Naive thymus-derived CD4-positive, alpha-beta T cell (primary cell): ENCODE results near the gene CAMK1D. TPM values are rescaled to one million over a fixed set of nuclear protein-coding genes. Genes with fewer than 3 reads are reported as not detected.

Source experiments
- ATAC-seq: fragments of 150-1000 bp; cut with Tn5 transposase; 2 replicates; pipeline ENCODE4 v1.10.0; 2021; ENCODE audit warnings: mild to moderate bottlenecking, moderate library complexity
- CTCF ChIA-PET: fragments of 350-600 bp; sonication (Branson Sonifier 250); formaldehyde crosslinking; loops from one replicate; lab custom pipeline; 2021; ENCODE audit warnings: antibody characterized with exemption; lab: Charles Lee
- POLR2A ChIA-PET: fragments of 350-600 bp; sonication (Branson Sonifier 250); formaldehyde crosslinking; loops from one replicate; lab custom pipeline; 2021; ENCODE audit warnings: antibody characterized with exemption, inconsistent platforms; lab: Charles Lee
- DNase-seq, 9 donors: peaks; one replicate each; pipeline versions ENCODE4 v3.0.0 to v3.0.0-alpha.2; 2020 to 2022; ENCODE audit warnings: mixed read lengths in 1 of 9
- H3K27ac ChIP-seq: one replicate; pipeline ENCODE4 v1.7.0; 2013; ENCODE audit warnings: mild to moderate bottlenecking, low read depth, low read length, moderate library complexity
- H3K27me3 ChIP-seq, 2 donors: one replicate each; pipeline ENCODE4 v1.7.0; 2013; ENCODE audit warnings: low read length in 2 of 2, mild to moderate bottlenecking in 2 of 2, moderate library complexity in 2 of 2; ENCODE audit not compliant: control insufficient read depth in 2 of 2, insufficient read depth in 2 of 2
- H3K36me3 ChIP-seq, 3 experiments: 1 replicate in 2 of 3; 2 replicates in 1 of 3; pipeline ENCODE4 v1.7.0; 2013; ENCODE audit warnings: low read length in 3 of 3, mild to moderate bottlenecking in 3 of 3, moderate library complexity in 1 of 3; ENCODE audit not compliant: insufficient read depth in 3 of 3, control insufficient read depth in 2 of 3
- H3K4me1 ChIP-seq, 2 donors: one replicate each; pipeline ENCODE4 v1.7.0; 2013; ENCODE audit warnings: low read length in 2 of 2, mild to moderate bottlenecking in 2 of 2, moderate library complexity in 1 of 2; ENCODE audit not compliant: control insufficient read depth in 2 of 2, insufficient read depth in 2 of 2
- H3K4me3 ChIP-seq: 2 replicates; pipeline ENCODE4 v1.7.0; 2013; ENCODE audit warnings: mild to moderate bottlenecking, low read length
- H3K9me3 ChIP-seq, 3 experiments: 1 replicate in 2 of 3; 2 replicates in 1 of 3; pipeline ENCODE4 v1.7.0; 2013; ENCODE audit warnings: low read length in 3 of 3; ENCODE audit not compliant: control insufficient read depth in 2 of 3
- H3K27ac Mint-ChIP-seq, 9 donors: one replicate each; pipeline ENCODE4 v1.8.0; 2020 to 2022; ENCODE audit warnings: mixed read lengths in 9 of 9, mild to moderate bottlenecking in 8 of 9, moderate library complexity in 5 of 9, inconsistent platforms in 2 of 9
- H3K27me3 Mint-ChIP-seq, 5 donors: one replicate each; pipeline ENCODE4 v1.8.0; 2021 to 2022; ENCODE audit warnings: mixed read lengths in 5 of 5, mild to moderate bottlenecking in 1 of 5
- H3K36me3 Mint-ChIP-seq, 5 donors: one replicate each; pipeline ENCODE4 v1.8.0; 2020 to 2022; ENCODE audit warnings: mixed read lengths in 5 of 5, mild to moderate bottlenecking in 3 of 5, inconsistent platforms in 1 of 5
- H3K4me1 Mint-ChIP-seq, 7 donors: one replicate each; pipeline ENCODE4 v1.8.0; 2020 to 2022; ENCODE audit warnings: mixed read lengths in 7 of 7, mild to moderate bottlenecking in 3 of 7, inconsistent platforms in 1 of 7
- H3K4me3 Mint-ChIP-seq, 10 donors: one replicate each; pipeline ENCODE4 v1.8.0; 2020 to 2022; ENCODE audit warnings: mild to moderate bottlenecking in 10 of 10, mixed read lengths in 10 of 10, moderate library complexity in 6 of 10, inconsistent platforms in 2 of 10
- H3K9me3 Mint-ChIP-seq, 11 donors: one replicate each; pipeline ENCODE4 v1.8.0; 2020 to 2022; ENCODE audit warnings: mixed read lengths in 11 of 11, mild to moderate bottlenecking in 4 of 11, inconsistent platforms in 1 of 11, moderate library complexity in 1 of 11
- intact Hi-C, 2 donors: fragments of 100-400 bp; cut with micrococcal nuclease; formaldehyde crosslinking; loops; one replicate each; pipeline ENCODE4 v1.15.1; 2023
- polyA plus RNA-seq, 2 donors: library from polyadenylated mRNA; unstranded; fragments of 300-500 nt; fragmentation: Illumina TruSeq; gene quantifications; one replicate each; pipeline ENCODE4 v1.2.3, GENCODE V29; 2021
- total RNA-seq, 6 experiments: library from RNA in 5 of 6; stranded (reverse) in 5 of 6; gene quantifications; 1 replicate in 5 of 6; 2 replicates in 1 of 6; pipeline ENCODE4 v1.2.3 and lab custom pipeline; 2021 to 2026

The CAMK1D gene
- total and polyA plus RNA-seq, 7 experiments from 2014 or later = 12.5 to 43.2 (median 18.6) TPM

- peaks cover 14 to 30% (median 21%) of the 10 kb centered on the region in 7 donors for H3K4me1 Mint-ChIP-seq
These were observed 184.4 kb downstream of the CAMK1D start for GRCh38 chr10:12533723-12534122.

GRCh38 chr10:12534824-12535223 lies 185.5 kb downstream of the CAMK1D start:
- H3K27ac ChIP-seq = no peak overlapping the region
- no peak overlapping the region for H3K4me3 ChIP-seq
- H3K36me3 ChIP-seq = no peaks in the 10 kb centered on the region
- ATAC-seq (no peak), DNase-seq (no peak)
- POLR2A ChIA-PET = interaction anchor here (1.1 kb wide), 1 partner anchor 127 kb away, joined by 3 read pairs; no protein-coding TSS in a partner anchor
- Mint-ChIP-seq H3K4me3 (no peak overlapping the region), H3K9me3 (peaks cover 0 to 11% (median 0%) of the 10 kb centered on the region in 11 donors), H3K4me1 (peaks cover 14 to 37% (median 26%) of the 10 kb centered on the region in 7 donors), H3K27me3 (peaks cover 0 to 3% (median 0%) of the 10 kb centered on the region in 5 donors), H3K36me3 (peaks cover 0 to 16% (median 12%) of the 10 kb centered on the region in 5 donors), H3K27ac (peak overlapping the region in 4 of 9 donors; percentile 9 to 74 (median 22))
- no peaks in the 10 kb centered on the region for H3K9me3 ChIP-seq
- CTCF ChIA-PET = no interaction called here
- intact Hi-C loops = no loop called here
- H3K27me3 ChIP-seq = no peaks in the 10 kb centered on the region
- no peaks in the 10 kb centered on the region for H3K4me1 ChIP-seq

More at GRCh38 chr10:12533723-12534122, 184.4 kb downstream of the CAMK1D start:
- CTCF ChIA-PET = no interaction called here
- Histone ChIP-seq H3K4me3 (no peak overlapping the region), H3K36me3 (no peaks in the 10 kb centered on the region), H3K27me3 (no peaks in the 10 kb centered on the region), H3K4me1 (no peaks in the 10 kb centered on the region), H3K27ac (no peak overlapping the region), H3K9me3 (no peaks in the 10 kb centered on the region)
- intact Hi-C loops = no loop called here
- Mint-ChIP-seq H3K27me3 (no peaks in the 10 kb centered on the region), H3K36me3 (peaks cover 0 to 18% (median 12%) of the 10 kb centered on the region in 5 donors), H3K27ac (peak overlapping the region in 1 of 9 donors; percentile 17), H3K9me3 (peaks cover 0 to 11% (median 0%) of the 10 kb centered on the region in 11 donors), H3K4me3 (no peak overlapping the region)
- ATAC-seq (no peak), DNase-seq (no peak)
- POLR2A ChIA-PET = no interaction called here

DNA sequence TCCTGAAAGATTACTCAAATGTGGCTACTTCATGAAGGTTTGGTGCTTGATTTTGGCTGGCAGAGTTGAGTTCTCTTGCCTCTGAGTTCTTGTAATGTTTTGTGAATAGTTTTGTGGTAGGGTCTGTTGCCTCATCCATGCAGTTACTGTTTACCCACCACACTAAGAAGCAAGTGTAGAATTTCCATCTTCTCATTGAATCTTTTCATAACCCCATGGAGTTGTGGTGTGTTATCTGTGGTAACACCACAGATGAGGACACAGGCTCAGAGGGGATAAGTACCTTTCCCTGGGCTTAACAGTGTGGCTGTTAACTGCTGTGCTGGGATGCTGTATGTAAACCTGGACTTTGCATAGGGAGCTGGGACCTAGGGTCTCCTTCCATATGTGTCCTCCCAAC lies 186.3 kb downstream of the CAMK1D start:
- Histone ChIP-seq H3K4me3 (no peak overlapping the region), H3K4me1 (no peaks in the 10 kb centered on the region), H3K9me3 (no peaks in the 10 kb centered on the region), H3K27me3 (no peaks in the 10 kb centered on the region), H3K27ac (no peak overlapping the region), H3K36me3 (no peaks in the 10 kb centered on the region)
- Mint-ChIP-seq H3K27me3 (peaks cover 0 to 3% (median 0%) of the 10 kb centered on the region in 5 donors), H3K9me3 (peaks cover 0 to 11% (median 0%) of the 10 kb centered on the region in 11 donors), H3K36me3 (peaks cover 0 to 16% (median 10%) of the 10 kb centered on the region in 5 donors), H3K4me1 (peaks cover 14 to 46% (median 33%) of the 10 kb centered on the region in 7 donors), H3K4me3 (no peak overlapping the region), H3K27ac (peak overlapping the region in 3 of 9 donors; percentile 9 to 34 (median 30))
- DNase-seq (no peak), ATAC-seq (no peak)
- ChIA-PET POLR2A (interaction anchor here (1.1 kb wide), 1 partner anchor 126 kb away, joined by 3 read pairs; no protein-coding TSS in a partner anchor), CTCF (no interaction called here)
- intact Hi-C loops = no loop called here

- CTCF ChIA-PET = no interaction called here
- peaks cover 14 to 62% (median 44%) of the 10 kb centered on the region in 7 donors for H3K4me1 Mint-ChIP-seq
- peaks cover 0 to 8% (median 7%) of the 10 kb centered on the region in 5 donors for H3K36me3 Mint-ChIP-seq
- H3K4me3 ChIP-seq = no peak overlapping the region
- POLR2A ChIA-PET = no interaction called here
- no peaks in the 10 kb centered on the region for H3K4me1 ChIP-seq
- no peaks in the 10 kb centered on the region for H3K9me3 ChIP-seq
- H3K4me3 Mint-ChIP-seq = no peak overlapping the region
- H3K27ac Mint-ChIP-seq = peak overlapping the region in 4 of 9 donors; percentile 17 to 46 (median 34)
- intact Hi-C loops = no loop called here
- DNase-seq (no peak), ATAC-seq (no peak)
- H3K27me3 Mint-ChIP-seq = peaks cover 0 to 3% (median 0%) of the 10 kb centered on the region in 5 donors
- H3K9me3 Mint-ChIP-seq = peaks cover 0 to 6% (median 0%) of the 10 kb centered on the region in 11 donors
- H3K27ac ChIP-seq = no peak overlapping the region
- no peaks in the 10 kb centered on the region for H3K36me3 ChIP-seq
- no peaks in the 10 kb centered on the region for H3K27me3 ChIP-seq
These were observed 189.2 kb downstream of the CAMK1D start for GRCh38 chr10:12538491-12538995.

GRCh38 chr10:12539350-12540164 lies 190.2 kb downstream of the CAMK1D start:
- peaks cover 14 to 64% (median 50%) of the 10 kb centered on the region in 7 donors for H3K4me1 Mint-ChIP-seq
- Histone ChIP-seq H3K27ac (no peak overlapping the region), H3K9me3 (no peaks in the 10 kb centered on the region), H3K4me1 (no peaks in the 10 kb centered on the region), H3K4me3 (no peak overlapping the region), H3K36me3 (no peaks in the 10 kb centered on the region), H3K27me3 (no peaks in the 10 kb centered on the region)
- ATAC-seq (no peak), DNase-seq (no peak)
- ChIA-PET POLR2A (interaction anchor here (0.5 kb wide), 1 partner anchor 11 kb away, joined by 3 read pairs; no protein-coding TSS in a partner anchor), CTCF (interaction anchor here (1.7 kb wide), 1 partner anchor 117 kb away, joined by 5 read pairs; no protein-coding TSS in a partner anchor)
- H3K27me3 Mint-ChIP-seq = peaks cover 0 to 3% (median 0%) of the 10 kb centered on the region in 5 donors
- H3K36me3 Mint-ChIP-seq = peaks cover 0 to 8% (median 3%) of the 10 kb centered on the region in 5 donors
- no peak overlapping the region for H3K4me3 Mint-ChIP-seq
- H3K9me3 Mint-ChIP-seq = peaks cover 0 to 1% (median 0%) of the 10 kb centered on the region in 11 donors
- H3K27ac Mint-ChIP-seq = peak overlapping the region in 5 of 9 donors; percentile 8 to 60 (median 30)
- intact Hi-C loops = no loop called here

GRCh38 chr10:12540341-12540781 lies 191.0 kb downstream of the CAMK1D start:
- Histone ChIP-seq H3K9me3 (no peaks in the 10 kb centered on the region), H3K27ac (no peak overlapping the region), H3K4me3 (no peak overlapping the region), H3K4me1 (no peaks in the 10 kb centered on the region), H3K36me3 (no peaks in the 10 kb centered on the region), H3K27me3 (no peaks in the 10 kb centered on the region)
- ChIA-PET CTCF (interaction anchor here (1.7 kb wide), 1 partner anchor 116 kb away, joined by 5 read pairs; no protein-coding TSS in a partner anchor), POLR2A (no interaction called here)
- intact Hi-C loops = no loop called here
- Mint-ChIP-seq H3K36me3 (peaks cover 0 to 13% (median 5%) of the 10 kb centered on the region in 5 donors), H3K27ac (peak overlapping the region in 3 of 9 donors; percentile 16 to 60 (median 19)), H3K4me1 (peaks cover 6 to 63% (median 47%) of the 10 kb centered on the region in 7 donors), H3K4me3 (no peak overlapping the region), H3K27me3 (peaks cover 0 to 3% (median 0%) of the 10 kb centered on the region in 5 donors), H3K9me3 (peaks cover 0 to 6% (median 0%) of the 10 kb centered on the region in 11 donors)
- no peak for ATAC-seq
- no peak for DNase-seq
